H1 (cell line): ENCODE data around the gene TCF7L2. TPM values are rescaled to one million over a fixed set of nuclear protein-coding genes. Genes with fewer than 3 reads are reported as not detected.
A peak's percentile ranks its signal among the peaks of the same experiment; 100 is the strongest.

Experiments
- EGR1 ChIP-seq: IDR thresholded peaks from 2 replicates; pipeline ENCODE4 v1.6.1; 2011; ENCODE audit warnings: low read depth, low read length, borderline replicate concordance
- EZH2 ChIP-seq: fragments of 200-600 bp; sonication (generic); IDR thresholded peaks from 2 replicates; pipeline ENCODE4 v1.7.1; 2012; ENCODE audit warnings: low read depth, mild to moderate bottlenecking, moderate library complexity, low read length, inconsistent platforms; ENCODE audit not compliant: severe bottlenecking
- KDM1A ChIP-seq: fragments of 200-600, 300-600 bp; sonication (generic); IDR thresholded peaks from 2 replicates; pipeline ENCODE4 v1.7.1; 2016; ENCODE audit warnings: mild to moderate bottlenecking, low read length, borderline replicate concordance
- SP4 ChIP-seq: IDR thresholded peaks from 2 replicates; pipeline ENCODE4 v1.6.1; 2012; ENCODE audit warnings: low read length, inconsistent platforms
- ZNF274 ChIP-seq: IDR thresholded peaks from 2 replicates; pipeline ENCODE4 v1.7.0; 2012; ENCODE audit warnings: low read length, borderline replicate concordance; ENCODE audit errors: extremely low read depth
- polyA plus RNA-seq, 7 experiments: library from polyadenylated mRNA; depleted of rRNA in 3 of 7; stranded (reverse) in 5 of 7; unstranded in 2 of 7; fragments of >200 nt in 5 of 7; fragments of 200-250 nt in 2 of 7; gene quantifications; 1 replicate in 5 of 7; 2 replicates in 1 of 7; 4 replicates in 1 of 7; pipeline versions ENCODE4 v1.2.1 to v1.2.3, GENCODE V29; 2011 to 2013; ENCODE audit warnings: missing spikeins in 2 of 7, mixed read lengths in 2 of 7
- total RNA-seq: library from RNA; stranded (reverse); fragmentation: NEBNext Ultra II Directional; extraction: Animal tissue kit (Norgen Biotek cat#: 25700); gene quantifications from 2 replicates; pipeline ENCODE4 v1.2.1, GENCODE V29; 2021
- TF ChIP-seq, protein P1 (sequence below): fragments of 300-600 bp; sonication (generic); IDR thresholded peaks from 2 replicates; pipeline ENCODE4 v1.7.1; 2012; ENCODE audit warnings: low read length, moderate library complexity, mild to moderate bottlenecking, inconsistent platforms; ENCODE audit not compliant: insufficient replicate concordance

TCF7L2 gene
- total and polyA plus RNA-seq, 2 of the 8 experiments (the other 6 are each of a cell fraction or from before 2014, with no cell fraction given): 33.9 to 67.3 TPM

DNA sequence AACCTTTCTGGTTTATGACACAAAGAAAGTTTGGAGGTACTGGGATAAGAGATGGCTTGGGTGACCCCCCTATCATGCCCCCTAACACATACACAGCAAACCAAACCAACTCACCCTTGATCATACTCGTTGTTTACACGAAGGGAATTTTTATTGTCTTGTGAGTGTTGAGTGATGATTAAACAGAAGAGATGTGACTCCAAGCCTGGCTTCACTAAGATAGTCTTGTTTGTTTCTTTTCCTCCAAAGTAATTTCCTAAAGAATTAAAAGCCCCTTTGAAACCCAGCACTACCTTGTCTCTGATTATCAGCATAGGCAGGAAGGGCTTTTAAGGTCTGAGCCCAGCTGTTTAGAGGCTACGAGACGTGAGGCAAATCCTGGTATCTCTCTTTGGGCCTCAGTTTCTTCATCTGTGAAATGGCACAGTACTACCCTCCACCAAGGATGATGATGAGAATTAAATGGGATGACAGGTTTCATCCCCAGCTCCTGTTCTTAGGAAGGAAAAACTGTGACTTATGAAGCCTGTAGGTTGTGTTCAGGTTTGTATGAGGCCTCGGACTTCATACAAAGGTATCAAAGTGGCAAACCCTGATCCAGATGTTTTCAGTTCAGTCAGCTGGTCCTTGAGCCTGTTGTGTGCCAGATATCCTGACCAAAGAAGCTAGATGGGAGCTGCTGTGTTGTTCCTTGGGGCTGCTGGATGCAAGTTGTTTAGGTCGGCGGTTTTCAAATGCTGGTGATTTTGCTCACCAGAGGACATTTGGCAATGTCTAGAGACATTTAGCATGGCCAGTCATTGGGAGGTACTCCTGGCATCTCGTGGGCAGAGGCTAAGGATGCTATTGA is 51.8 kb downstream of the TCF7L2 start (continued):
- TF ChIP-seq, protein P1, sequence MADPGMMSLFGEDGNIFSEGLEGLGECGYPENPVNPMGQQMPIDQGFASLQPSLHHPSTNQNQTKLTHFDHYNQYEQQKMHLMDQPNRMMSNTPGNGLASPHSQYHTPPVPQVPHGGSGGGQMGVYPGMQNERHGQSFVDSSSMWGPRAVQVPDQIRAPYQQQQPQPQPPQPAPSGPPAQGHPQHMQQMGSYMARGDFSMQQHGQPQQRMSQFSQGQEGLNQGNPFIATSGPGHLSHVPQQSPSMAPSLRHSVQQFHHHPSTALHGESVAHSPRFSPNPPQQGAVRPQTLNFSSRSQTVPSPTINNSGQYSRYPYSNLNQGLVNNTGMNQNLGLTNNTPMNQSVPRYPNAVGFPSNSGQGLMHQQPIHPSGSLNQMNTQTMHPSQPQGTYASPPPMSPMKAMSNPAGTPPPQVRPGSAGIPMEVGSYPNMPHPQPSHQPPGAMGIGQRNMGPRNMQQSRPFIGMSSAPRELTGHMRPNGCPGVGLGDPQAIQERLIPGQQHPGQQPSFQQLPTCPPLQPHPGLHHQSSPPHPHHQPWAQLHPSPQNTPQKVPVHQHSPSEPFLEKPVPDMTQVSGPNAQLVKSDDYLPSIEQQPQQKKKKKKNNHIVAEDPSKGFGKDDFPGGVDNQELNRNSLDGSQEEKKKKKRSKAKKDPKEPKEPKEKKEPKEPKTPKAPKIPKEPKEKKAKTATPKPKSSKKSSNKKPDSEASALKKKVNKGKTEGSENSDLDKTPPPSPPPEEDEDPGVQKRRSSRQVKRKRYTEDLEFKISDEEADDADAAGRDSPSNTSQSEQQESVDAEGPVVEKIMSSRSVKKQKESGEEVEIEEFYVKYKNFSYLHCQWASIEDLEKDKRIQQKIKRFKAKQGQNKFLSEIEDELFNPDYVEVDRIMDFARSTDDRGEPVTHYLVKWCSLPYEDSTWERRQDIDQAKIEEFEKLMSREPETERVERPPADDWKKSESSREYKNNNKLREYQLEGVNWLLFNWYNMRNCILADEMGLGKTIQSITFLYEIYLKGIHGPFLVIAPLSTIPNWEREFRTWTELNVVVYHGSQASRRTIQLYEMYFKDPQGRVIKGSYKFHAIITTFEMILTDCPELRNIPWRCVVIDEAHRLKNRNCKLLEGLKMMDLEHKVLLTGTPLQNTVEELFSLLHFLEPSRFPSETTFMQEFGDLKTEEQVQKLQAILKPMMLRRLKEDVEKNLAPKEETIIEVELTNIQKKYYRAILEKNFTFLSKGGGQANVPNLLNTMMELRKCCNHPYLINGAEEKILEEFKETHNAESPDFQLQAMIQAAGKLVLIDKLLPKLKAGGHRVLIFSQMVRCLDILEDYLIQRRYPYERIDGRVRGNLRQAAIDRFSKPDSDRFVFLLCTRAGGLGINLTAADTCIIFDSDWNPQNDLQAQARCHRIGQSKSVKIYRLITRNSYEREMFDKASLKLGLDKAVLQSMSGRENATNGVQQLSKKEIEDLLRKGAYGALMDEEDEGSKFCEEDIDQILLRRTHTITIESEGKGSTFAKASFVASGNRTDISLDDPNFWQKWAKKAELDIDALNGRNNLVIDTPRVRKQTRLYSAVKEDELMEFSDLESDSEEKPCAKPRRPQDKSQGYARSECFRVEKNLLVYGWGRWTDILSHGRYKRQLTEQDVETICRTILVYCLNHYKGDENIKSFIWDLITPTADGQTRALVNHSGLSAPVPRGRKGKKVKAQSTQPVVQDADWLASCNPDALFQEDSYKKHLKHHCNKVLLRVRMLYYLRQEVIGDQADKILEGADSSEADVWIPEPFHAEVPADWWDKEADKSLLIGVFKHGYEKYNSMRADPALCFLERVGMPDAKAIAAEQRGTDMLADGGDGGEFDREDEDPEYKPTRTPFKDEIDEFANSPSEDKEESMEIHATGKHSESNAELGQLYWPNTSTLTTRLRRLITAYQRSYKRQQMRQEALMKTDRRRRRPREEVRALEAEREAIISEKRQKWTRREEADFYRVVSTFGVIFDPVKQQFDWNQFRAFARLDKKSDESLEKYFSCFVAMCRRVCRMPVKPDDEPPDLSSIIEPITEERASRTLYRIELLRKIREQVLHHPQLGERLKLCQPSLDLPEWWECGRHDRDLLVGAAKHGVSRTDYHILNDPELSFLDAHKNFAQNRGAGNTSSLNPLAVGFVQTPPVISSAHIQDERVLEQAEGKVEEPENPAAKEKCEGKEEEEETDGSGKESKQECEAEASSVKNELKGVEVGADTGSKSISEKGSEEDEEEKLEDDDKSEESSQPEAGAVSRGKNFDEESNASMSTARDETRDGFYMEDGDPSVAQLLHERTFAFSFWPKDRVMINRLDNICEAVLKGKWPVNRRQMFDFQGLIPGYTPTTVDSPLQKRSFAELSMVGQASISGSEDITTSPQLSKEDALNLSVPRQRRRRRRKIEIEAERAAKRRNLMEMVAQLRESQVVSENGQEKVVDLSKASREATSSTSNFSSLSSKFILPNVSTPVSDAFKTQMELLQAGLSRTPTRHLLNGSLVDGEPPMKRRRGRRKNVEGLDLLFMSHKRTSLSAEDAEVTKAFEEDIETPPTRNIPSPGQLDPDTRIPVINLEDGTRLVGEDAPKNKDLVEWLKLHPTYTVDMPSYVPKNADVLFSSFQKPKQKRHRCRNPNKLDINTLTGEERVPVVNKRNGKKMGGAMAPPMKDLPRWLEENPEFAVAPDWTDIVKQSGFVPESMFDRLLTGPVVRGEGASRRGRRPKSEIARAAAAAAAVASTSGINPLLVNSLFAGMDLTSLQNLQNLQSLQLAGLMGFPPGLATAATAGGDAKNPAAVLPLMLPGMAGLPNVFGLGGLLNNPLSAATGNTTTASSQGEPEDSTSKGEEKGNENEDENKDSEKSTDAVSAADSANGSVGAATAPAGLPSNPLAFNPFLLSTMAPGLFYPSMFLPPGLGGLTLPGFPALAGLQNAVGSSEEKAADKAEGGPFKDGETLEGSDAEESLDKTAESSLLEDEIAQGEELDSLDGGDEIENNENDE: no peak
- TF ChIP-seq EZH2: no peak
- no peak for TF ChIP-seq SP4
- 0 out of 2 replicates have a peak, but pooled peaks have one; percentile 33 for TF ChIP-seq KDM1A
- TF ChIP-seq EGR1: no peak
- TF ChIP-seq ZNF274: no peak
